SK-N-MC (cell line): ENCODE results near the gene ANKS1A.

Experiments
- EZH2 ChIP-seq: fragments of 200-600 bp; sonication (generic); IDR thresholded peaks from one replicate; pipeline ENCODE4 v1.6.1; 2017; ENCODE audit warnings: antibody characterized with exemption
- FOXP2 ChIP-seq: optimal IDR thresholded peaks from 2 replicates; pipeline ENCODE3; 2011; ENCODE audit warnings: mild to moderate bottlenecking, moderate library complexity; ENCODE audit not compliant: insufficient read depth; ENCODE audit errors: extremely low read length, control extremely low read depth
- POLR2AphosphoS5 ChIP-seq: IDR thresholded peaks from 2 replicates; pipeline ENCODE4 v1.6.1; 2012; ENCODE audit warnings: mild to moderate bottlenecking, low read depth, low read length, borderline replicate concordance

DNA sequence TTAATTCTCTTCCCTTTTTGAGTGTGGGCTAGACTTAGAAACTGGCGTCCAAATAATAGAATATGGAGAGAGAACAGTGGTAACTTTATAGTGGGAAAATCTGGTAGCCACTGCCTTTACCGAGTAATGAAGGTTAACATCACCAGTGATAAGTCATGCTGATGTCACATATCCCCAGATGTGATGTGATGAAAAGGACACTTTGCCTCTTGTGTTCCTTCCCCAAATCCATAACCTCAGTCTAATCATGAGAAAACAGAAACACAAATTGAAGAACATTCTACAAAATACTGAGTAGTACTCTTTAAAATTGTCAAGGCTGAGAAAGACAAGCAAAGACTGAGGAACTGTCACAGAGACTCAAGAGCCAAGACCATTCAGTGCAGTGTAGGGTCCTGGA, 17.8 kb downstream of the ANKS1A start:
- TF ChIP-seq POLR2AphosphoS5 (no peak), EZH2 (no peak), FOXP2 (no peak)
